H1 (cell line): ENCODE results near the gene CRPPA. TPM values are rescaled to one million over a fixed set of nuclear protein-coding genes. Genes with fewer than 3 reads are reported as not detected.

ENCODE experiments used
- CTCF ChIA-PET: fragments of 300-600 bp; sonication (Branson Sonifier 250); formaldehyde crosslinking; loops from one replicate; lab custom pipeline; 2021; ENCODE audit not compliant: partially characterized antibody; lab: Charles Lee
- POLR2A ChIA-PET: fragments of 300-600 bp; sonication (Branson Sonifier 250); formaldehyde crosslinking; loops from one replicate; lab custom pipeline; 2021; ENCODE audit warnings: inconsistent platforms; ENCODE audit not compliant: partially characterized antibody; lab: Charles Lee
- DNase-seq, 2 experiments: peaks; one replicate each; pipeline versions ENCODE4 v3.0.0 to v3.0.0-alpha.2; 2010 to 2022; ENCODE audit warnings: low spot score in 2 of 2, low read depth in 1 of 2, mixed read lengths in 1 of 2
- FAIRE-seq: peaks from 2 replicates; lab custom pipeline; 2011; peaks lifted over from hg19 to GRCh38; lab: Jason Lieb, UNC
- H2AFZ ChIP-seq: 2 replicates; pipeline ENCODE4 v1.8.1; 2012; ENCODE audit warnings: low read length, inconsistent platforms
- H2AK5ac ChIP-seq: 2 replicates; pipeline ENCODE4 v1.6.1; 2013; ENCODE audit warnings: low read depth, low read length
- H2BK120ac ChIP-seq: replicated peaks from 2 replicates; pipeline ENCODE3; 2013; ENCODE audit warnings: low read depth, low read length, inconsistent platforms
- H2BK12ac ChIP-seq: 2 replicates; pipeline ENCODE4 v1.6.1; 2013; ENCODE audit warnings: low read depth, low read length
- H2BK15ac ChIP-seq: 2 replicates; pipeline ENCODE4 v1.6.1; 2013; ENCODE audit warnings: low read length
- H2BK20ac ChIP-seq: 2 replicates; pipeline ENCODE4 v1.6.1; 2013; ENCODE audit warnings: low read length
- H2BK5ac ChIP-seq: 2 replicates; pipeline ENCODE4 v1.6.1; 2013; ENCODE audit warnings: low read depth, low read length
- H3K14ac ChIP-seq: 2 replicates; pipeline ENCODE4 v1.6.1; 2013; ENCODE audit warnings: inconsistent platforms; ENCODE audit not compliant: insufficient read length
- H3K18ac ChIP-seq: 2 replicates; pipeline ENCODE4 v1.6.1; 2013; ENCODE audit warnings: low read length; ENCODE audit errors: extremely low read depth
- H3K23ac ChIP-seq: 2 replicates; pipeline ENCODE4 v1.6.1; 2013; ENCODE audit warnings: inconsistent platforms; ENCODE audit not compliant: insufficient read length
- H3K23me2 ChIP-seq: 2 replicates; pipeline ENCODE4 v1.6.1; 2013; ENCODE audit warnings: low read depth, low read length
- H3K27ac ChIP-seq: 2 replicates; pipeline ENCODE4 v1.6.1; 2011; ENCODE audit warnings: low read depth, low read length, inconsistent platforms
- H3K27me3 ChIP-seq, 4 experiments: replicated peaks in 1 of 4; 1 replicate in 1 of 4; 2 replicates in 3 of 4; pipeline versions ENCODE4 v1.6.1 to v1.8.1; 2011 to 2013; ENCODE audit warnings: low read length in 3 of 4, mild to moderate bottlenecking in 3 of 4, inconsistent platforms in 2 of 4, mixed read lengths in 2 of 4, moderate library complexity in 1 of 4; ENCODE audit not compliant: control insufficient read depth in 3 of 4, insufficient read depth in 3 of 4; ENCODE audit errors: extremely low read depth in 1 of 4
- H3K36me3 ChIP-seq, 4 experiments: 2 replicates each; pipeline versions ENCODE4 v1.6.1 to v1.8.1; 2011 to 2013; ENCODE audit warnings: mild to moderate bottlenecking in 4 of 4, low read length in 3 of 4, moderate library complexity in 2 of 4, control low read depth in 1 of 4, inconsistent platforms in 1 of 4; ENCODE audit not compliant: insufficient read depth in 4 of 4, control insufficient read depth in 2 of 4
- H3K4ac ChIP-seq: replicated peaks from 2 replicates; pipeline ENCODE3; 2013; ENCODE audit warnings: low read length, low read depth, mixed read lengths, inconsistent platforms; ENCODE audit not compliant: insufficient read length
- H3K4me1 ChIP-seq, 4 experiments: replicated peaks in 1 of 4; 1 replicate in 1 of 4; 2 replicates in 3 of 4; pipeline versions ENCODE4 v1.6.1 to v1.8.1; 2011 to 2013; ENCODE audit warnings: low read length in 3 of 4, inconsistent platforms in 2 of 4, mixed read lengths in 1 of 4; ENCODE audit not compliant: insufficient read depth in 4 of 4, control insufficient read depth in 3 of 4
- H3K4me2 ChIP-seq, 2 experiments: 2 replicates each; pipeline versions ENCODE4 v1.6.1 to v1.8.1; 2011 to 2013; ENCODE audit warnings: low read depth in 2 of 2, low read length in 2 of 2, control low read depth in 1 of 2, inconsistent platforms in 1 of 2, mild to moderate bottlenecking in 1 of 2; ENCODE audit not compliant: insufficient read depth in 1 of 2
- H3K4me3 ChIP-seq, 4 experiments: fragments of 200-600, 300-600 bp in 1 of 4; sonication (generic), shearing (Covaris generic), sonication (Bioruptor Twin) in 1 of 4; 2 replicates each; pipeline versions ENCODE4 v1.5.1 to v1.8.1; 2011 to 2016; ENCODE audit warnings: low read length in 4 of 4, low read depth in 3 of 4, control low read depth in 2 of 4, inconsistent platforms in 2 of 4, mild to moderate bottlenecking in 2 of 4, mixed read lengths in 1 of 4, moderate library complexity in 1 of 4; ENCODE audit not compliant: insufficient read depth in 2 of 4; ENCODE audit errors: extremely low read depth in 1 of 4
- H3K56ac ChIP-seq: replicated peaks from 2 replicates; pipeline ENCODE3; 2013; ENCODE audit warnings: low read depth, mild to moderate bottlenecking, mixed read lengths, low read length, inconsistent platforms; ENCODE audit not compliant: insufficient read length
- H3K79me1 ChIP-seq: 2 replicates; pipeline ENCODE4 v1.6.1; 2013; ENCODE audit warnings: low read depth, low read length, control low read depth
- H3K79me2 ChIP-seq, 2 experiments: 2 replicates each; pipeline versions ENCODE4 v1.6.1 to v1.8.1; 2012 to 2013; ENCODE audit warnings: low read length in 2 of 2, mild to moderate bottlenecking in 2 of 2, inconsistent platforms in 1 of 2; ENCODE audit not compliant: insufficient read depth in 2 of 2, control insufficient read depth in 1 of 2
- H3K9ac ChIP-seq, 4 experiments: replicated peaks in 1 of 4; 1 replicate in 1 of 4; 2 replicates in 3 of 4; pipeline versions ENCODE4 v1.6.1 to v1.8.1; 2011 to 2013; ENCODE audit warnings: low read depth in 3 of 4, low read length in 3 of 4, control low read depth in 2 of 4, mild to moderate bottlenecking in 2 of 4, moderate library complexity in 2 of 4, inconsistent platforms in 1 of 4; ENCODE audit errors: extremely low read depth in 1 of 4
- H3K9me3 ChIP-seq, 2 experiments: 2 replicates each; pipeline versions ENCODE4 v1.6.1 to v1.8.1; 2012 to 2013; ENCODE audit warnings: mild to moderate bottlenecking in 2 of 2, moderate library complexity in 2 of 2, control low read depth in 1 of 2, inconsistent platforms in 1 of 2, low read depth in 1 of 2, low read length in 1 of 2, mixed read lengths in 1 of 2; ENCODE audit not compliant: insufficient read depth in 2 of 2
- H4K20me1 ChIP-seq, 2 experiments: replicated peaks in 1 of 2; 2 replicates each; pipeline versions ENCODE3 to v1.8.1; 2011 to 2013; ENCODE audit warnings: inconsistent platforms in 2 of 2, low read length in 2 of 2, mild to moderate bottlenecking in 1 of 2; ENCODE audit not compliant: insufficient read depth in 2 of 2, control insufficient read depth in 1 of 2
- H4K5ac ChIP-seq: 2 replicates; pipeline ENCODE4 v1.6.1; 2013; ENCODE audit warnings: low read length, low read depth, mixed read lengths, inconsistent platforms; ENCODE audit not compliant: insufficient read length
- H4K8ac ChIP-seq: 2 replicates; pipeline ENCODE4 v1.8.0; 2013; ENCODE audit warnings: mild to moderate bottlenecking, moderate library complexity, low read length, inconsistent platforms; ENCODE audit not compliant: insufficient read depth; ENCODE audit errors: extremely low read depth
- H4K91ac ChIP-seq: replicated peaks from 2 replicates; pipeline ENCODE3; 2013; ENCODE audit warnings: low read length, mixed read lengths, inconsistent platforms; ENCODE audit not compliant: insufficient read length
- CBX8 ChIP-seq: fragments of 300-800, 300-1000 bp; sonication (generic); IDR thresholded peaks from 2 replicates; pipeline ENCODE4 v1.7.1; 2016; ENCODE audit warnings: low read depth, low read length, borderline replicate concordance
- CEBPB ChIP-seq: IDR thresholded peaks from 2 replicates; pipeline ENCODE4 v1.6.1; 2012; ENCODE audit warnings: low read depth, low read length
- EGR1 ChIP-seq: IDR thresholded peaks from 2 replicates; pipeline ENCODE4 v1.6.1; 2011; ENCODE audit warnings: low read depth, low read length, borderline replicate concordance
- EZH2 ChIP-seq: fragments of 200-600 bp; sonication (generic); IDR thresholded peaks from 2 replicates; pipeline ENCODE4 v1.7.1; 2012; ENCODE audit warnings: low read depth, mild to moderate bottlenecking, moderate library complexity, low read length, inconsistent platforms; ENCODE audit not compliant: severe bottlenecking
- GTF2F1 ChIP-seq: IDR thresholded peaks from 2 replicates; pipeline ENCODE4 v1.6.1; 2012; ENCODE audit warnings: low read depth, low read length, improper control_type of control experiment, borderline replicate concordance
- KDM1A ChIP-seq: fragments of 200-600, 300-600 bp; sonication (generic); IDR thresholded peaks from 2 replicates; pipeline ENCODE4 v1.7.1; 2016; ENCODE audit warnings: mild to moderate bottlenecking, low read length, borderline replicate concordance
- RAD21 ChIP-seq, 2 experiments: IDR thresholded peaks in 1 of 2; conservative IDR thresholded peaks in 1 of 2; 2 replicates each; pipeline ENCODE4 v1.6.1; 2011; ENCODE audit warnings: low read depth in 2 of 2, low read length in 2 of 2, improper control_type of control experiment in 1 of 2, inconsistent platforms in 1 of 2, mild to moderate bottlenecking in 1 of 2, moderate library complexity in 1 of 2
- RBBP5 ChIP-seq: IDR thresholded peaks from 2 replicates; pipeline ENCODE4 v1.7.1; 2012; ENCODE audit warnings: low read depth, mild to moderate bottlenecking, inconsistent platforms, low read length, moderate library complexity, borderline replicate concordance
- RFX5 ChIP-seq: IDR thresholded peaks from 2 replicates; pipeline ENCODE4 v1.6.1; 2011; ENCODE audit warnings: low read depth, low read length, improper control_type of control experiment, borderline replicate concordance
- RXRA ChIP-seq: IDR thresholded peaks from 2 replicates; pipeline ENCODE4 v1.6.1; 2011; ENCODE audit warnings: low read depth, mild to moderate bottlenecking, low read length, moderate library complexity; ENCODE audit not compliant: insufficient read depth
- SP4 ChIP-seq: IDR thresholded peaks from 2 replicates; pipeline ENCODE4 v1.6.1; 2012; ENCODE audit warnings: low read length, inconsistent platforms
- YY1 ChIP-seq: IDR thresholded peaks from 2 replicates; pipeline ENCODE4 v1.6.1; 2011; ENCODE audit warnings: low read depth, mild to moderate bottlenecking, low read length
- WGBS, 2 experiments: shearing (Covaris generic) in 1 of 2; methylation state at CpG; one replicate each; pipeline versions ENCODE4 v1.1.6 to v1.1.7; 2013 to 2015; ENCODE audit warnings: low lambda C conversion rate in 2 of 2, mixed read lengths in 2 of 2, inconsistent platforms in 1 of 2, low coverage in 1 of 2, missing lambda C conversion rate in 1 of 2; ENCODE audit not compliant: insufficient replicate concordance in 2 of 2, insufficient coverage in 1 of 2, insufficient read length in 1 of 2; ENCODE audit errors: extremely low coverage in 1 of 2, missing lambda C conversion rate in 1 of 2; 5-methylcytosine and 5-hydroxymethylcytosine counted together
- polyA plus RNA-seq, 7 experiments: library from polyadenylated mRNA; depleted of rRNA in 3 of 7; stranded (reverse) in 5 of 7; unstranded in 2 of 7; fragments of >200 nt in 5 of 7; fragments of 200-250 nt in 2 of 7; gene quantifications; 1 replicate in 5 of 7; 2 replicates in 1 of 7; 4 replicates in 1 of 7; pipeline versions ENCODE4 v1.2.1 to v1.2.3, GENCODE V29; 2011 to 2013; ENCODE audit warnings: missing spikeins in 2 of 7, mixed read lengths in 2 of 7
- total RNA-seq: library from RNA; stranded (reverse); fragmentation: NEBNext Ultra II Directional; extraction: Animal tissue kit (Norgen Biotek cat#: 25700); gene quantifications from 2 replicates; pipeline ENCODE4 v1.2.1, GENCODE V29; 2021

The CRPPA gene
- total and polyA plus RNA-seq, 2 of the 8 experiments (the other 6 are each of a cell fraction or from before 2014, with no cell fraction given), result 0.23 to 0.39 TPM

DNA sequence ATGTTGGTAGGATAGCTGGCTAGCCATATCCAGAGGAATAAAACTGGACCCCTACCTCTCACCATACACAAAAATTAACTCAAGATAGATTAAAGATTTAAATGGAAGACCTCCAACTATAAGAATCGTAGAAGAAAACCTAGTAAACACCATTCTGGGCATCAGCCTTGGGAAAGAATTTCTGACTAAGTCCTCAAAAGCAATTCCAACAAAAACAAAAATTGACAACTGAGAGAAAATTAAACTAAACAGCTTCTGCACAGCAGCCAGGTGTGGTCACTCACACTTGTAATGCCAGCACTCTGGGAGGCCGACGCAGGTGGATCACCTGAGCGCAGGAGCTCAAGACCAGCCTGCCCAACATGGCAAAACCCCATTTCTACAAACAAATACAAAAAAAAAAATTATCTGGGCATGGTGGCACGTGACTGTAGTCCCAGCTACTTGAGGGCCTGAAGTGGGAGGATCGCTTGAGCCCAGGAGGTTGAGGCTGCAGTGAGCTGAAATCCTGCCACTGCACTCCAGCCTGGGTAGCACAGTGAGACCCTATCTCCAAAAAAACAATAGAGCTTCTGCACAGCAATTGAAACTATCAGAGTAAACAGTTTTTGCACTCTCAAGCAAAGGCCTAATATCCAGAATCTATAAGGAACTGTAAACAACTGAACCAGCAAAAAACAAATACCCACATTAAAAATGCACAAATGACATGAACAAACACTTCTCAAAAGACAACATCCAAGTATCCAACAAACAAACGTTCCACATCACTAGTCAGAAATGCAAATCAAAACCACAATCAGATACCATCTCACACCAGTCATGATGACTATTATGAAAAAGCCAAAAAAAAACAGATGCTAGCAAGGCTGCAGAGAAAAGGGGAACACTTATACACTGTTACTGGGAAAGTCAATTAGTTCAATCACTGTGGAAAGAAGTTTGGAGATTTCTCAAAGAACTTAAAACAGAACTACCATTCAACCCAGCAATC, 4.8 kb downstream of the CRPPA start:
- no peaks in the 10 kb centered on the region for H3K36me3 ChIP-seq
- FAIRE-seq, result no peak
- no peak for TF ChIP-seq RFX5
- TF ChIP-seq KDM1A, result no peak
- TF ChIP-seq YY1, result no peak
- no peak for TF ChIP-seq CBX8
- TF ChIP-seq CEBPB, result no peak
- no peak for TF ChIP-seq RBBP5
- no peak for TF ChIP-seq RAD21 (IDR thresholded peaks at IDR 0.05 in 1 of 2, conservative IDR thresholded peaks at IDR 0.05 in 1 of 2; ENCODE audit: low read depth in 2 of 2, low read length in 2 of 2)
- TF ChIP-seq RXRA, result no peak
- TF ChIP-seq EZH2, result no peak
- TF ChIP-seq EGR1, result no peak
- no peak for TF ChIP-seq GTF2F1
- TF ChIP-seq SP4, result no peak

More for the DNA sequence above, 4.8 kb downstream of the CRPPA start:
- no peak overlapping the region for H2AK5ac ChIP-seq
- POLR2A ChIA-PET, result no interaction called here
- H2BK12ac ChIP-seq, result no peak overlapping the region
- H4K8ac ChIP-seq, result no peak overlapping the region
- H2AFZ ChIP-seq, result no peak overlapping the region
- no peak overlapping the region for H2BK20ac ChIP-seq
- 80% methylated on average over 7 of the region's 7 CpGs; no CpG with 5 or more reads in 1 of the 2 experiments for WGBS, 2 experiments
- H4K5ac ChIP-seq, result no peak overlapping the region
- no peak for DNase-seq
- H3K4ac ChIP-seq, result no peak overlapping the region
- no peaks in the 10 kb centered on the region for H3K79me2 ChIP-seq
- H3K4me3 ChIP-seq, result no peak overlapping the region
- no peak overlapping the region for H3K56ac ChIP-seq
- H2BK15ac ChIP-seq, result no peak overlapping the region
- CTCF ChIA-PET, result interaction anchor here (0.6 to 2.2 kb wide), 3 partner anchors 15 to 693 kb away, joined by 3 to 7 read pairs (median 3); no protein-coding TSS in a partner anchor
- no peaks in the 10 kb centered on the region for H3K9me3 ChIP-seq
- H3K4me1 ChIP-seq, result no peaks in the 10 kb centered on the region; a peak in 1 of 7 replicates
- no peak overlapping the region for H2BK5ac ChIP-seq
- no peaks in the 10 kb centered on the region for H4K20me1 ChIP-seq
- H3K4me2 ChIP-seq, result no peak overlapping the region
- H3K79me1 ChIP-seq, result no peaks in the 10 kb centered on the region
- no peak overlapping the region for H3K18ac ChIP-seq
- no peak overlapping the region for H3K23ac ChIP-seq
- peaks cover 14% of the 10 kb centered on the region for H3K23me2 ChIP-seq
- peaks cover 0 to 7% (median 3%) of the 10 kb centered on the region in 4 experiments; a peak in 3 of 7 replicates for H3K27me3 ChIP-seq
- H3K14ac ChIP-seq, result no peak overlapping the region
- no peak overlapping the region for H2BK120ac ChIP-seq
- H3K9ac ChIP-seq, result no peak overlapping the region
- H3K27ac ChIP-seq, result no peak overlapping the region
- no peak overlapping the region for H4K91ac ChIP-seq
